Suprapubic skin (tissue), 4 donors: Measurements from ENCODE around the gene ABCG4.

ENCODE experiments used
- CTCF ChIP-seq, 2 donors: fragments of 200-600 bp in 1 of 2; fragments of 450-650 bp in 1 of 2; sonication (generic) in 1 of 2; IDR thresholded peaks; one replicate each; pipeline ENCODE4 v1.5.1; 2016 to 2019; ENCODE audit warnings: antibody characterized with exemption in 2 of 2, mild to moderate bottlenecking in 1 of 2, moderate library complexity in 1 of 2
- EP300 ChIP-seq: sonication (generic); formaldehyde crosslinking; IDR thresholded peaks from one replicate; pipeline ENCODE4 v1.6.1; 2017; ENCODE audit warnings: antibody characterized with exemption
- POLR2A ChIP-seq, 2 donors: fragments of 450-650 bp; IDR thresholded peaks; one replicate each; pipeline ENCODE4 v1.6.1; 2017; ENCODE audit warnings: antibody characterized with exemption in 2 of 2, mild to moderate bottlenecking in 2 of 2, moderate library complexity in 2 of 2
- POLR2AphosphoS5 ChIP-seq, 3 donors: sonication (generic); formaldehyde crosslinking; IDR thresholded peaks; one replicate each; pipeline ENCODE4 v1.6.1; 2017; ENCODE audit warnings: antibody characterized with exemption in 3 of 3

- no peak for TF ChIP-seq CTCF (IDR thresholded peaks at IDR 0.05)
- no peak for TF ChIP-seq POLR2A (IDR thresholded peaks at IDR 0.05)
- TF ChIP-seq EP300, result no peak
- TF ChIP-seq POLR2AphosphoS5 (IDR thresholded peaks at IDR 0.05), result no peak
Measured at GRCh38 chr11:119120639-119121007, 28.2 kb upstream of the ABCG4 start.
